Ishikawa (cell line): ENCODE results near the gene EIF3B.
A peak's percentile ranks its signal among the peaks of the same experiment; 100 is the strongest.

Experiments used
- CEBPB ChIP-seq: IDR thresholded peaks from 2 replicates; pipeline ENCODE4 v1.6.1; 2012
- EP300 ChIP-seq: IDR thresholded peaks from 2 replicates; pipeline ENCODE4 v1.6.1; 2012; ENCODE audit warnings: borderline replicate concordance
- MAX ChIP-seq: IDR thresholded peaks from 2 replicates; pipeline ENCODE4 v1.6.1; 2012
- NFIC ChIP-seq: IDR thresholded peaks from 2 replicates; pipeline ENCODE4 v1.6.1; 2012
- RAD21 ChIP-seq: IDR thresholded peaks from 2 replicates; pipeline ENCODE4 v1.6.1; 2012; ENCODE audit warnings: low read depth
- TAF1 ChIP-seq: IDR thresholded peaks from 2 replicates; pipeline ENCODE4 v1.6.1; 2012; ENCODE audit warnings: low read depth, mild to moderate bottlenecking
- TCF12 ChIP-seq: IDR thresholded peaks from 2 replicates; pipeline ENCODE4 v1.6.1; 2012; ENCODE audit warnings: low read depth

- TF ChIP-seq TAF1 = no peak
- no peak for TF ChIP-seq NFIC
- no peak for TF ChIP-seq TCF12
- peak; percentile 47 for TF ChIP-seq CEBPB
- no peak for TF ChIP-seq MAX
- no peak for TF ChIP-seq RAD21
- no peak for TF ChIP-seq EP300
Observed at GRCh38 chr7:2411049-2411448, 56.4 kb downstream of the EIF3B start.
